CD4-positive, CD25-positive, alpha-beta regulatory T cell (primary cell): Measurements from ENCODE around the gene AK4. TPM values are rescaled to one million over a fixed set of nuclear protein-coding genes. Genes with fewer than 3 reads are reported as not detected.

Experiments used
- ATAC-seq, 2 donors: fragments of 150-1000 bp; cut with Tn5 transposase; one replicate each; pipeline ENCODE4 v1.10.0; 2021; ENCODE audit warnings: low read depth in 2 of 2, moderate number of reproducible peaks in 2 of 2, moderate library complexity in 1 of 2
- DNase-seq, 3 donors: peaks; one replicate each; pipeline versions ENCODE4 v3.0.0 to v3.0.0-alpha.2; 2012 to 2022; ENCODE audit warnings: mixed read lengths in 1 of 3
- H3K27ac ChIP-seq: one replicate; pipeline ENCODE4 v1.7.0; 2013; ENCODE audit warnings: mild to moderate bottlenecking, low read length; ENCODE audit not compliant: insufficient read depth, poor library complexity, severe bottlenecking
- H3K27me3 ChIP-seq: one replicate; pipeline ENCODE4 v1.7.0; 2013; ENCODE audit warnings: low read length; ENCODE audit not compliant: control insufficient read depth, insufficient read depth
- H3K36me3 ChIP-seq: one replicate; pipeline ENCODE4 v1.7.0; 2013; ENCODE audit warnings: mild to moderate bottlenecking, low read length, moderate library complexity; ENCODE audit not compliant: control insufficient read depth, insufficient read depth
- H3K4me1 ChIP-seq: 2 replicates; pipeline ENCODE4 v1.7.0; 2013; ENCODE audit warnings: mild to moderate bottlenecking, low read length; ENCODE audit not compliant: insufficient read depth, control insufficient read depth, poor library complexity, severe bottlenecking
- H3K4me3 ChIP-seq: one replicate; pipeline ENCODE4 v1.7.0; 2013; ENCODE audit warnings: low read depth, mild to moderate bottlenecking, low read length, moderate library complexity
- H3K9me3 ChIP-seq, 2 experiments: 1 replicate in 1 of 2; 2 replicates in 1 of 2; pipeline ENCODE4 v1.7.0; 2013; ENCODE audit warnings: low read length in 2 of 2, mild to moderate bottlenecking in 1 of 2, moderate library complexity in 1 of 2; ENCODE audit not compliant: control insufficient read depth in 2 of 2
- H3K27ac Mint-ChIP-seq, 3 donors: one replicate each; pipeline ENCODE4 v1.8.0; 2020 to 2022; ENCODE audit warnings: mild to moderate bottlenecking in 3 of 3, mixed read lengths in 3 of 3, moderate library complexity in 2 of 3
- H3K27me3 Mint-ChIP-seq: one replicate; pipeline ENCODE4 v1.8.0; 2022; ENCODE audit warnings: mild to moderate bottlenecking, mixed read lengths
- H3K36me3 Mint-ChIP-seq: one replicate; pipeline ENCODE4 v1.8.0; 2020; ENCODE audit warnings: mixed read lengths
- H3K4me1 Mint-ChIP-seq, 4 donors: one replicate each; pipeline ENCODE4 v1.8.0; 2020 to 2022; ENCODE audit warnings: mixed read lengths in 4 of 4, mild to moderate bottlenecking in 1 of 4
- H3K4me3 Mint-ChIP-seq, 4 donors: one replicate each; pipeline ENCODE4 v1.8.0; 2020 to 2022; ENCODE audit warnings: mild to moderate bottlenecking in 4 of 4, mixed read lengths in 4 of 4, moderate library complexity in 3 of 4
- H3K9me3 Mint-ChIP-seq, 7 donors: one replicate each; pipeline ENCODE4 v1.8.0; 2020 to 2022; ENCODE audit warnings: mixed read lengths in 7 of 7, mild to moderate bottlenecking in 3 of 7, moderate library complexity in 2 of 7
- polyA plus RNA-seq, 4 donors: library from polyadenylated mRNA; unstranded; fragments of 300-500 nt; fragmentation: Illumina TruSeq; gene quantifications; one replicate each; pipeline ENCODE4 v1.2.3, GENCODE V29; 2021
- total RNA-seq: library from RNA; stranded (reverse); gene quantifications from one replicate; pipeline ENCODE4 v1.2.3, GENCODE V29; 2022

The AK4 gene
- total and polyA plus RNA-seq, 5 donors from 2014 or later = 0.08 to 0.56 (median 0.26) TPM; not detected in 1

DNA sequence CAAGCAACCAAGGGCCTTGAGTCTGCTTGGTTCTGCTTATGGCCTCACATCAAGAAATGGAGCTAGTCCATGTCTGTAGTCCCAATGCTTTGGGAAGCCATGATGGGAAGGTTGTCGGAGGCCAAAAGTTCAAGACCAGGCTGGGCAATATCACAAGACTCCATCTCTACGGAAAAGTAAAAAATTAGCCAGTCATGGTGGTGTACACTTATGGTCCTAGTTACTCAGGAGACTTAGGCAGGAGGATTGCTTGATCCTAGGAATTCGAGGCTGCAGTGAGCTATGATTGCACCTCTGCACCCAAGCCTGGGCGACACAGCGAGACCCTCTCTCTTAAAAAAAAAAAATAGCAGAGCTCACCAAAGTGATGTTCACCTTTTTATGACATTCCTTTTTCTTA lies 81.2 kb downstream of the AK4 start:
- ATAC-seq (no peak), DNase-seq (no peak)
- Histone ChIP-seq H3K27me3 (no peaks in the 10 kb centered on the region), H3K4me1 (no peaks in the 10 kb centered on the region), H3K9me3 (no peaks in the 10 kb centered on the region), H3K27ac (no peak overlapping the region), H3K36me3 (no peaks in the 10 kb centered on the region), H3K4me3 (no peak overlapping the region)
- Mint-ChIP-seq H3K9me3 (no peaks in the 10 kb centered on the region), H3K4me1 (peaks cover 0 to 13% (median 7%) of the 10 kb centered on the region in 4 donors), H3K36me3 (no peaks in the 10 kb centered on the region), H3K4me3 (no peak overlapping the region), H3K27me3 (peaks cover 15% of the 10 kb centered on the region), H3K27ac (no peak overlapping the region)

DNA sequence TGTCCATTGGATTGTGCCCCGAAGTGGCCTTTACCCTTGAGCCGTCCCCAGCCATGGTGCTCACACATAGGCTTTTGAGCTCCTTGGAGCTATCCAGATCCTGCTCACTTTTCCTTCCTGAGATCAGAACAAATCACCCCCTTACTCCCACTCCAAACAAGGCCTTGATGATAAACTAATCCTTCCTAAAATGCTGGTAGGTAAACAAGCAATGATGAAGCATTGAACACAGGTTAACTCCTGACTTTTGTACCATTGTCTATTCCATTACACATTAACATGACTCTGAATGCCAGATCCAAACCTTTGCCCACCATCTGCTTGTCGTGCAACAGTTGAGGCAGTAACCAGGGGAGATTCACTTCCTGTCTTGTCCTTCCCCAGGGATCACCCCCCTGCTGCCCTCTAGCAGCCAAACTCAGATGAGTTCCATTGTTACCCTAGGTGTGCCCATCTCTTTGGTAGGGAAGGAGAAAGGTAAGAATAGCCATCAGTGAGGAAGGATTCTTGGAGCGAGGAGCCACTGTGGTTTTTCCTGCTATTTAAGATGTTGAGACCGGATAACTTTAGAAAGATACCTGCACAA lies 81.8 kb downstream of the AK4 start:
- Mint-ChIP-seq H3K4me1 (peaks cover 0 to 13% (median 7%) of the 10 kb centered on the region in 4 donors), H3K9me3 (peaks cover 0 to 2% (median 0%) of the 10 kb centered on the region in 7 donors), H3K36me3 (no peaks in the 10 kb centered on the region), H3K4me3 (no peak overlapping the region), H3K27me3 (peaks cover 15% of the 10 kb centered on the region), H3K27ac (no peak overlapping the region)
- no peak overlapping the region for H3K27ac ChIP-seq
- DNase-seq = no peak
- H3K9me3 ChIP-seq = no peaks in the 10 kb centered on the region
- H3K4me3 ChIP-seq = no peak overlapping the region
- no peaks in the 10 kb centered on the region for H3K27me3 ChIP-seq
- H3K36me3 ChIP-seq = no peaks in the 10 kb centered on the region
- no peak for ATAC-seq
- H3K4me1 ChIP-seq = no peaks in the 10 kb centered on the region

DNA sequence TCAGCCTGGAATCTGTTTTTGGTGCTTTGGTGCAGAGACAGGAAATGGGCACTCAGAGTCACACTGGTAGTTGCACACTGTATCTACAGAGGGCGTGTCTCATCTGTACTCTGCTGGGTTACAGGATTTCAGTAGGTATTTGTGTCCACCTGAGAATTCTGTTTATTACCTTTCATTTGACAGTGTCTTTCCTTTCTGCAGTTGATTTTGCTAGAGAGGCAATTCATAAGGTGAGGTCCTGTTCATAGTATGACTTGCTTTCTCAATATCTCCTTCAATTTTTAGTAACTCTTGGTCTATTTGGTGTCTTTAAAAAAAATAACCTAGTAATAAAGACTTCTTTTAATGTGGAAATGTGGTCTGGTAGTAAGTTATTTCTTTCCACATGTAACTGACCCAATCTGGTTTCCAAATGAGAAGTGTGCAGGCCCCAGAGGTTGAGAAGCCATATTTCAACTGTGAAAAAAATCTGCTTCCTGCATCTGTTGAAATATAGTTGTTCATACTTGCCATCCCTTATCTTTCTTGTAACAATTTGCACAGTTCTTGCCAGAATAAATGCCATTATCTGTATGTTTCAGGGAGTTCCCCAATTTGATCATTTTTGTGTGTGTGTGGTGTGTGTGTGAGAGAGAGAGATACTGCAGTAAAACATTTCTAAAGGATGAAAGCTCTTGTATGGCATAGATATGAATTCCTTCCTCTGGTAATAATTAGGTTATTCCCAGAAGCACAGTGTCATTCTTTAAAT lies 82.9 kb downstream of the AK4 start:
- Mint-ChIP-seq H3K36me3 (no peaks in the 10 kb centered on the region), H3K9me3 (peaks cover 0 to 5% (median 0%) of the 10 kb centered on the region in 7 donors), H3K4me1 (peaks cover 0 to 13% (median 7%) of the 10 kb centered on the region in 4 donors), H3K27me3 (peaks cover 19% of the 10 kb centered on the region), H3K27ac (no peak overlapping the region), H3K4me3 (no peak overlapping the region)
- DNase-seq (peak in 1 of 3 donors; percentile 59), ATAC-seq (peak; percentile 56 to 61)
- H3K9me3 ChIP-seq = no peaks in the 10 kb centered on the region
- no peak overlapping the region for H3K4me3 ChIP-seq
- H3K27me3 ChIP-seq = no peaks in the 10 kb centered on the region
- H3K4me1 ChIP-seq = no peaks in the 10 kb centered on the region
- H3K27ac ChIP-seq = no peak overlapping the region
- no peaks in the 10 kb centered on the region for H3K36me3 ChIP-seq

DNA sequence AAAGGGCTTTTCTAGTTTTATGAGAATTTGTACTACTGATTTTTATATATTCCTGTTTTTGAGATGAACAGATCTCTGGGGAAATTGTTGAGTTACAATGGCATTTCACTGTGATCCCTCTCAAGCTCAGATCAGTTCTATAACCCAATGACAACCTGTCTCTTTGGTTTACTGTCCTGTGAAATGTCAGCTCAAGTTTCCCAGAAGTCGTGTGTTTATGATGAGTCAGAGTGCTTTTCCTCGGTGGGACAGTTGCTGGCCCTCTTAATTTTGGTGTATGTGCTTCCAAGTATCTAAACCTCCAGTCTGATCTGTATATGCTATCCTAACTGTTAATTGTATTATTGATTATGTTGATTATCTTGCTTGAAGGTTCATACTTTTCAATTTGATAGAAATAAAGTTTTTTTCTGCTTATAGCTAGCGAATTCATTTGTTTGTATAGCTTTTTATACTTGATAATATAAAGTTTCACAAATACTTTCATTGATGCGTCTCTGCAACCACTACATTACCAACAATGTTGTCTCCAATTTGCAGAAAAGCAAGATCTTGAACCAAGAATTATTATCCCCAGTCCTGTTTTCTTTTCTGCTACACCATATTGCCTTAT lies 83.8 kb downstream of the AK4 start:
- ATAC-seq = no peak

DNA sequence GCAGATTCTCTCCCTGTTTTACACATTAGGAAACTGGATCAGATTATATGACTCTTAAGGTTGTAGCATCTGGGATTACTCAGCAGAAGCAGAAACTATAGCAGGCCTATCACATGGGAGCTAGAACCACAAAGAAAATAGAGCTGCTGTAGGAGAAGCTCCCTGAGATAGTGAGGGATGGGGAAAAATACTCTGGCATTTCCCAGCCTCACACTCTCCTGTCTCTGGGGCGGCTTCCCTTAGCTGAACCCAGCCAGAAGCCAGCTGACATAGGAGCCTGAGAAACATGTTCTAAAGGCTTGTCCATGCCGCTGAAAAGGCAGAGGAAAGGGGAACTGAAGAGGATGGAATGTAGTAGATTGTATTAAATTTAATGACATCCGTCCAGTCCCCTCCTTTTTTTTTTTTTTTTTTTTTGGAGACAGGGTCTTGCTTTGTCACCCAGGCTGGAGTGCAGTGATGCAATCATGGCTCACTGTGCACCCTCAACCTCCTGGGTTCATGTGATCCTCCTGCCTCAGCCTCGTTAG lies 84.5 kb downstream of the AK4 start:
- Histone ChIP-seq H3K27ac (no peak overlapping the region), H3K4me3 (no peak overlapping the region), H3K9me3 (peaks cover 0 to 3% of the 10 kb centered on the region in 2 experiments), H3K36me3 (no peaks in the 10 kb centered on the region), H3K27me3 (no peaks in the 10 kb centered on the region), H3K4me1 (no peaks in the 10 kb centered on the region)
- peaks cover 0 to 13% (median 7%) of the 10 kb centered on the region in 4 donors for H3K4me1 Mint-ChIP-seq
- DNase-seq (no peak), ATAC-seq (no peak)
- H3K4me3 Mint-ChIP-seq = no peak overlapping the region
- no peaks in the 10 kb centered on the region for H3K36me3 Mint-ChIP-seq
- H3K9me3 Mint-ChIP-seq = peaks cover 0 to 15% (median 3%) of the 10 kb centered on the region in 7 donors
- peaks cover 23% of the 10 kb centered on the region for H3K27me3 Mint-ChIP-seq
- no peak overlapping the region for H3K27ac Mint-ChIP-seq

More for the DNA sequence above, 83.8 kb downstream of the AK4 start:
- no peak overlapping the region for H3K4me3 ChIP-seq
- peaks cover 0 to 3% of the 10 kb centered on the region in 2 experiments for H3K9me3 ChIP-seq
- H3K27ac ChIP-seq = no peak overlapping the region
- no peaks in the 10 kb centered on the region for H3K4me1 ChIP-seq
- Mint-ChIP-seq H3K27ac (no peak overlapping the region), H3K4me3 (no peak overlapping the region), H3K4me1 (peaks cover 0 to 13% (median 7%) of the 10 kb centered on the region in 4 donors), H3K27me3 (peaks cover 22% of the 10 kb centered on the region), H3K36me3 (no peaks in the 10 kb centered on the region), H3K9me3 (peaks cover 0 to 14% (median 3%) of the 10 kb centered on the region in 7 donors)
- no peaks in the 10 kb centered on the region for H3K27me3 ChIP-seq
- H3K36me3 ChIP-seq = no peaks in the 10 kb centered on the region
- no peak for DNase-seq

DNA sequence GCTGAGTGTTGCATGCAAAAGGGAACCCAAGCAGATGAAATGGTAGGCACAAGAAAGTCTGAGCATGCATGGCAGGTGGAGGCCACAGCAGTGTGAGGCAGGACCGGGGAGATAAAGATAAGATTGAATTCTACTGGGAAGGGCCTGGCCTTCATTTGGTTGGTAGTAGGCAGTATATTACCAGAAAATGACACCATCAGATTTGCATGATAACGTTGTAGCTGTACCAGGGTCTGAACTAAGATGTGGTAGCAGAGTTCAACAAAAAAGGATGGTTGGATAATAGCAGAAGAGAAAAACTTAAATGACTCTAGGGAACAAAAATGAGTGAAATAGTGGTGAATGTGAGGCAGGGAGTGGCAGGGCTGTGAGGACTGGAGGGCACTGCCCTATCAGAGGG lies 85.8 kb downstream of the AK4 start:
- DNase-seq = no peak

DNA sequence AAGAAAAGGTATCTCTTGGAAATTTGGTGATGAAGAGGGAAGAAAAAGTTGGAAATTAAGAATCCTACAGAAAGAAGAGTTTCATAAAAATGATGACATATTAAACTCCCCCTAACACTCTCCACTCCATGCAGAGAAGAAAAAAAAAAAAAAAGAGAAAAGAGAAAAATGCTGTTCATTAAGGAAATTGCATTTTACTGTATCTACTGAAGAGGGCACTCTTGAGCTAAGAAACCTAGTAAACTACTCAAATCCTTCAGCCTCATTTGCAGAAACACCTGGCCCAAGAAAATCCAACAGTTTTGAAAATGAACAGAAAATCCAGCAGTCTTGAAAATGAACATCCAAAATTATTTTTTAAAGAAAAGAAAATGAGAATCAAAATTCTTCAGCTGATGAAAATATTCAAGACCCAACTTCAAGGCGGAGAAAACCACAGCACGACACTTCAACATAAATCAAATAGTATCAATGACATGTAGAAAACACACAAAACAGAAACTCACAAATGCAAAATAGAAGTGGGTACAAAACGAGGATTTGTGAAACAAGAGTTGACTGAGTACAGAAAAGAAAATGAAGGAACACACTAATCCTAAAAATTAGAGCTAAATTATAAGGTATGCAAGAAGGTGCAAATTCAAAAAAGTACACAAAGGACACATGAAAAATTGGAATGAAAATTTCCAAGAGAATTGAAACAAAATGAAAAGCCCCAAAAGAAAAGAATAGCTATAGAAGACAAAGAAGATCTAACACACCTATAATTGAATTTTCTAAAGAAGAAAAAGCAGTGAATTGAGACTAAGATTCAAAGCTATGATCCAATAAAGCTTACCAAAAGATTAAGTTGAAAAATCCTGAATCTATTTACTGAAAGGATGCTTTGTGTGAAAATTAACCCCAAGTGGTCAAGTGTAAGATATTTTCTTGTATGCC lies 88.1 kb downstream of the AK4 start:
- Histone ChIP-seq H3K9me3 (peaks cover 0 to 3% of the 10 kb centered on the region in 2 experiments), H3K27me3 (no peaks in the 10 kb centered on the region), H3K4me3 (no peak overlapping the region), H3K4me1 (no peaks in the 10 kb centered on the region), H3K36me3 (no peaks in the 10 kb centered on the region), H3K27ac (no peak overlapping the region)
- Mint-ChIP-seq H3K27ac (no peak overlapping the region), H3K4me1 (peaks cover 0 to 8% (median under 1%) of the 10 kb centered on the region in 4 donors), H3K4me3 (no peak overlapping the region), H3K36me3 (no peaks in the 10 kb centered on the region), H3K27me3 (peaks cover 37% of the 10 kb centered on the region), H3K9me3 (peaks cover 0 to 15% (median 3%) of the 10 kb centered on the region in 7 donors)
- DNase-seq = peak in 2 of 3 donors; percentile 36 to 69
- no peak for ATAC-seq

More for the DNA sequence above, 85.8 kb downstream of the AK4 start:
- no peaks in the 10 kb centered on the region for H3K27me3 ChIP-seq
- no peak overlapping the region for H3K4me3 ChIP-seq
- H3K4me1 ChIP-seq = no peaks in the 10 kb centered on the region
- H3K36me3 ChIP-seq = no peaks in the 10 kb centered on the region
- Mint-ChIP-seq H3K27me3 (peaks cover 29% of the 10 kb centered on the region), H3K9me3 (peaks cover 0 to 15% (median 3%) of the 10 kb centered on the region in 7 donors), H3K36me3 (no peaks in the 10 kb centered on the region), H3K4me3 (no peak overlapping the region), H3K4me1 (peaks cover 0 to 13% (median 7%) of the 10 kb centered on the region in 4 donors), H3K27ac (no peak overlapping the region)
- H3K9me3 ChIP-seq = peaks cover 0 to 3% of the 10 kb centered on the region in 2 experiments
- no peak overlapping the region for H3K27ac ChIP-seq
- no peak for ATAC-seq
